HG02571 (cell line): ENCODE measurements around the gene LSM3.

Experiments
- ATAC-seq: cut with Tn5 transposase; IDR thresholded peaks from one replicate; pipeline ENCODE4 v1.9.1; 2021; ENCODE audit warnings: mild to moderate bottlenecking, moderate library complexity; ENCODE audit not compliant: unreplicated experiment

LSM3 gene

GRCh38 chr3:14188041-14188754 lies 9.6 kb downstream of the LSM3 start:
- no peak for ATAC-seq

- ATAC-seq: no peak
Measured at GRCh38 chr3:14194865-14195264, 16.2 kb downstream of the LSM3 start.

GRCh38 chr3:14199641-14200040 lies 21.0 kb downstream of the LSM3 start:
- ATAC-seq: no peak

GRCh38 chr3:14200276-14200675 lies 21.7 kb downstream of the LSM3 start:
- ATAC-seq: no peak

GRCh38 chr3:14200841-14201240 lies 22.2 kb downstream of the LSM3 start:
- ATAC-seq: no peak

GRCh38 chr3:14201940-14202684 lies 23.5 kb downstream of the LSM3 start:
- ATAC-seq: no peak

GRCh38 chr3:14202874-14203520 lies 24.4 kb downstream of the LSM3 start:
- ATAC-seq: no peak

GRCh38 chr3:14203521-14204079 lies 25.0 kb downstream of the LSM3 start:
- no peak for ATAC-seq

GRCh38 chr3:14204515-14205284 lies 26.1 kb downstream of the LSM3 start:
- ATAC-seq: no peak

GRCh38 chr3:14206548-14207177 lies 28.0 kb downstream of the LSM3 start:
- no peak for ATAC-seq

- ATAC-seq: no peak
Measured at GRCh38 chr3:14208168-14208567, 29.6 kb downstream of the LSM3 start.

GRCh38 chr3:14208977-14209394 lies 30.4 kb downstream of the LSM3 start:
- no peak for ATAC-seq

- no peak for ATAC-seq
Measured at GRCh38 chr3:14209581-14210289, 31.1 kb downstream of the LSM3 start.

GRCh38 chr3:14210290-14210688 lies 31.7 kb downstream of the LSM3 start:
- ATAC-seq: no peak

GRCh38 chr3:14210843-14211594 lies 32.4 kb downstream of the LSM3 start:
- no peak for ATAC-seq

- ATAC-seq: no peak
Measured at GRCh38 chr3:14211621-14212020, 33.0 kb downstream of the LSM3 start.

GRCh38 chr3:14212032-14212431 lies 33.4 kb downstream of the LSM3 start:
- ATAC-seq: no peak

GRCh38 chr3:14213066-14213774 lies 34.6 kb downstream of the LSM3 start:
- no peak for ATAC-seq
